Right lobe of liver (tissue), 6 donors: ENCODE measurements around the gene RFX8. TPM values are rescaled to one million over a fixed set of nuclear protein-coding genes. Genes with fewer than 3 reads are reported as not detected.

Experiments used
- ATAC-seq, 4 donors: fragments of 200-7000 bp; cut with Tn5 transposase; one replicate each; pipeline ENCODE4 v1.9.1; 2020; ENCODE audit warnings: mild to moderate bottlenecking in 4 of 4, moderate library complexity in 4 of 4
- DNase-seq, 3 donors: peaks; one replicate each; pipeline ENCODE4 v3.0.0-alpha.2; 2020
- H3K27ac ChIP-seq, 3 donors: fragments of 200-600 bp; one replicate each; pipeline ENCODE4 v1.8.0; 2022
- H3K27me3 ChIP-seq, 2 donors: fragments of 200-600 bp; one replicate each; pipeline ENCODE4 v1.8.0; 2022
- H3K36me3 ChIP-seq, 4 donors: fragments of 200-600 bp; sonication (generic) in 1 of 4; one replicate each; pipeline versions ENCODE4 v1.5.1 to v1.8.0; 2017 to 2022; ENCODE audit warnings: control low read depth in 1 of 4
- H3K4me1 ChIP-seq, 4 donors: fragments of 200-600 bp; sonication (generic) in 1 of 4; one replicate each; pipeline versions ENCODE4 v1.5.1 to v1.8.0; 2017 to 2022; ENCODE audit warnings: control low read depth in 1 of 4
- H3K4me3 ChIP-seq, 3 donors: fragments of 200-600 bp; one replicate each; pipeline ENCODE4 v1.8.0; 2022
- H3K9me3 ChIP-seq, 4 donors: fragments of 200-600 bp; sonication (generic) in 1 of 4; one replicate each; pipeline versions ENCODE4 v1.5.1 to v1.8.0; 2017 to 2022; ENCODE audit warnings: control low read depth in 1 of 4
- CTCF ChIP-seq, 4 donors: fragments of 200-600 bp in 3 of 4; fragments of 450-650 bp in 1 of 4; IDR thresholded peaks; one replicate each; pipeline versions ENCODE4 v1.5.1 to v1.8.0; 2016 to 2022; ENCODE audit warnings: antibody characterized with exemption in 4 of 4, mild to moderate bottlenecking in 2 of 4
- POLR2A ChIP-seq: fragments of 450-650 bp; IDR thresholded peaks from one replicate; pipeline ENCODE4 v1.6.1; 2017; ENCODE audit warnings: antibody characterized with exemption, mild to moderate bottlenecking
- WGBS: methylation state at CpG from one replicate; pipeline ENCODE4 v1.1.6; 2018; ENCODE audit warnings: low coverage, low lambda C conversion rate; ENCODE audit not compliant: insufficient coverage; ENCODE audit errors: missing lambda C conversion rate; 5-methylcytosine and 5-hydroxymethylcytosine counted together
- intact Hi-C, 2 donors: fragments of 100-400 bp; cut with DNase I; formaldehyde crosslinking; loops; one replicate each; pipeline versions ENCODE4 v1.11.2 to v1.14.1; 2022
- total RNA-seq, 6 experiments: library from RNA; depleted of rRNA in 2 of 6; stranded (reverse); fragments of >200 nt in 2 of 6; fragmentation: NEBNext Ultra II Directional in 3 of 6; extraction: Animal tissue kit (Norgen Biotek cat#: 25700) in 3 of 6; gene quantifications; one replicate each; pipeline versions ENCODE4 v1.1.0 to v1.2.4, GENCODE V29; 2016 to 2023
- donor health status: DM: no; HTN: yes; CAD: no.
- donor health status: DM: no; HTN: no; CAD: no.
- donor health status: DM: no; HTN: no; CAD: no.
- donor health status: DM: no; HTN: yes; CAD: no.
- donor health status: DM: no; HTN: yes; CAD: no.

The RFX8 gene
- total RNA-seq, 6 experiments from 2014 or later, result not detected

GRCh38 chr2:101386599-101387150, 88.2 kb downstream of the RFX8 start:
- Histone ChIP-seq H3K9me3 (no peaks in the 10 kb centered on the region), H3K4me3 (peak overlapping the region; percentile 25 to 41 (median 27)), H3K27me3 (peaks cover 7 to 21% of the 10 kb centered on the region in 2 donors), H3K27ac (no peak overlapping the region), H3K4me1 (peaks cover 0 to 11% (median 0%) of the 10 kb centered on the region in 4 donors), H3K36me3 (no peaks in the 10 kb centered on the region)
- DNase-seq (no peak), ATAC-seq (peak in 3 of 4 donors; percentile 6 to 46 (median 29))
- intact Hi-C loops, result no loop called here
- 3% methylated on average over 16 of the region's 45 CpGs for WGBS
- TF ChIP-seq POLR2A, result no peak

GRCh38 chr2:101383016-101383541, 91.8 kb downstream of the RFX8 start:
- DNase-seq, result no peak
- H3K9me3 ChIP-seq, result no peaks in the 10 kb centered on the region

DNA sequence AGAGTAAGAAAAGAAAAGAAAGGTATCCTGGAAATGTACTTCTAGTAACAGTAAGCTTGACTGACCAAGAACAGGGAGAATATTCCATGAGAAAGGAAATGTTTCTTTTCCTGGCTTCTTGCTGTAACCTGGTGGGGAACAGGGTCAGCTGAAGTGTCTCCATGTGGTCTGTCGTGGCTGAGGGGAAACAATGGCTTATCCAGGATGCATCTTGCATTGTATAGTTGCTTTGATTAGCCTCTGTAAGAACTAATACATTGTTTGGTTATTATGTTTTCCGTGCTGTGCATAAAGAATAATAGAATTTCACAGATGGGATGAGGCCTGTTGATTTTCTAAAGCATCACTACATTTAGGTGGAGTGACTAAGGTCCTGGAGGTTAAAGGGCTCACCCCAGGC, 92.5 kb downstream of the RFX8 start:
- peaks cover 0 to 7% (median 0%) of the 10 kb centered on the region in 4 donors for H3K4me1 ChIP-seq
- no peak overlapping the region for H3K27ac ChIP-seq
- DNase-seq (no peak), ATAC-seq (no peak)
- peaks cover 0 to 16% of the 10 kb centered on the region in 2 donors for H3K27me3 ChIP-seq
- intact Hi-C loops, result no loop called here
- H3K4me3 ChIP-seq, result no peak overlapping the region
- no peaks in the 10 kb centered on the region for H3K36me3 ChIP-seq
- 66% methylated on average over 2 of the region's 2 CpGs for WGBS
- no peak for TF ChIP-seq POLR2A
- TF ChIP-seq CTCF (IDR thresholded peaks at IDR 0.05), result no peak
- no peaks in the 10 kb centered on the region for H3K9me3 ChIP-seq

More at GRCh38 chr2:101383016-101383541, 91.8 kb downstream of the RFX8 start:
- TF ChIP-seq POLR2A (no peak), CTCF (IDR thresholded peaks at IDR 0.05) (no peak)
- Histone ChIP-seq H3K4me1 (peaks cover 0 to 11% (median 0%) of the 10 kb centered on the region in 4 donors), H3K36me3 (no peaks in the 10 kb centered on the region), H3K27ac (no peak overlapping the region), H3K27me3 (peaks cover 2 to 16% of the 10 kb centered on the region in 2 donors), H3K4me3 (no peak overlapping the region)
- WGBS, result 73% methylated on average over 4 of the region's 7 CpGs
- ATAC-seq, result no peak
- intact Hi-C loops, result no loop called here

GRCh38 chr2:101380376-101380775, 94.5 kb downstream of the RFX8 start:
- H3K4me3 ChIP-seq, result no peak overlapping the region
- H3K27ac ChIP-seq, result no peak overlapping the region
- no peak for ATAC-seq
- no peaks in the 10 kb centered on the region for H3K36me3 ChIP-seq
- peaks cover 0 to under 1% of the 10 kb centered on the region in 2 donors for H3K27me3 ChIP-seq
- intact Hi-C loops, result no loop called here
- 59% methylated on average over 5 of the region's 11 CpGs for WGBS
- TF ChIP-seq POLR2A (no peak), CTCF (IDR thresholded peaks at IDR 0.05) (no peak)
- no peaks in the 10 kb centered on the region for H3K4me1 ChIP-seq
- DNase-seq, result no peak
- no peaks in the 10 kb centered on the region for H3K9me3 ChIP-seq

DNA sequence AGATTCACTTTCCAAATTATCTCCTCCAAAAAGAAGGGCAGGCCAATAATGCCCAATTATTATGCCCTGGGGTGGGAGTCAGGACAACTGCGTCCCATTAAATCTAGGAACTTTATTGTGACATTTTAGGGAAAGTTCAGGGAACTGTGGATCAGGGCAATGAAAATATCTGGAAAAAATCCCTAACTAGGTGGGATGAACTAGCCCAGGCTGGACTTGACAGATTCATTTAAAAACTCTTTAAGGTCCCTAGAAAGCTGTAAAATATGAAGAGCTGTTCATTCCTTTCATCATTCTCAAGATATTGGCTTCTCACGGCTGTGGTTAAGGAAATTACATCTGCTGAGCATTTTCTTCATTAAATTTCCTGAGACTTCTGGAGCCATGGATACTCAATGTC, 95.8 kb downstream of the RFX8 start:
- Histone ChIP-seq H3K36me3 (no peaks in the 10 kb centered on the region), H3K27me3 (no peaks in the 10 kb centered on the region), H3K27ac (no peak overlapping the region), H3K4me1 (no peaks in the 10 kb centered on the region), H3K4me3 (no peak overlapping the region), H3K9me3 (no peaks in the 10 kb centered on the region)
- no peak for TF ChIP-seq CTCF (IDR thresholded peaks at IDR 0.05)
- intact Hi-C loops, result no loop called here
- no peak for ATAC-seq
- DNase-seq, result no peak
- 86% methylated on average over 2 of the region's 2 CpGs for WGBS
